Measurements from ENCODE around the gene AXIN2. TPM values are rescaled to one million over a fixed set of nuclear protein-coding genes. Genes with fewer than 3 reads are reported as not detected.

AXIN2 gene
- total RNA-seq, 1 experiment from 2014 or later, result 10.7 TPM

DNA sequence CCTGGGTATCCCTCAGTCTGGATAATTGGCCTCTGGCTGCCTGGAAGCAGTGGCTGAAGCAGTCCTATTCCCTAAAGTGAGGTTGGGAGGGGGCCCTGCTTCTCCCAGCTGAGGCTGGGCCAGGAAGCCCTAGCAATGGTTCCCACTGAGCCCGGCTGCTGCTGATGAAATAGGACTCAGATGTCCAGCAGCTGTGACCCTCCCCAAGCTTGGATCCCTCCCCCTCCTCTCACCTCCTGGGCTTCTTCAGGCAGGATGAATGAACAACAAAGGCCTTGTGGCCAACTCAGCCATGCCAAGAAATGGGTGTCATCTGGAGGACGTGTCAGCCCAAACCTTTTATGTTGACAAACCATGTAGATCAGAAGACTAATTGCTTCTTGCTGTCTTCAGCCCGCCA is 42.0 kb downstream of the AXIN2 start:
- ChIA-PET CTCF (no interaction called here), POLR2A (ENCODE audit: low non-redundant PET) (no interaction called here)
- BruUV-seq (replicated peaks), result no TSS peak
- no peak overlapping the region for H3K4me3 ChIP-seq (ENCODE audit: low read depth, low read length, poor library complexity, severe bottlenecking)
- intact Hi-C loops (cut with micrococcal nuclease; ENCODE audit: unreplicated experiment), result no loop called here
- no peak for DNase-seq (ENCODE audit: low spot score)
- TF ChIP-seq, protein P1, sequence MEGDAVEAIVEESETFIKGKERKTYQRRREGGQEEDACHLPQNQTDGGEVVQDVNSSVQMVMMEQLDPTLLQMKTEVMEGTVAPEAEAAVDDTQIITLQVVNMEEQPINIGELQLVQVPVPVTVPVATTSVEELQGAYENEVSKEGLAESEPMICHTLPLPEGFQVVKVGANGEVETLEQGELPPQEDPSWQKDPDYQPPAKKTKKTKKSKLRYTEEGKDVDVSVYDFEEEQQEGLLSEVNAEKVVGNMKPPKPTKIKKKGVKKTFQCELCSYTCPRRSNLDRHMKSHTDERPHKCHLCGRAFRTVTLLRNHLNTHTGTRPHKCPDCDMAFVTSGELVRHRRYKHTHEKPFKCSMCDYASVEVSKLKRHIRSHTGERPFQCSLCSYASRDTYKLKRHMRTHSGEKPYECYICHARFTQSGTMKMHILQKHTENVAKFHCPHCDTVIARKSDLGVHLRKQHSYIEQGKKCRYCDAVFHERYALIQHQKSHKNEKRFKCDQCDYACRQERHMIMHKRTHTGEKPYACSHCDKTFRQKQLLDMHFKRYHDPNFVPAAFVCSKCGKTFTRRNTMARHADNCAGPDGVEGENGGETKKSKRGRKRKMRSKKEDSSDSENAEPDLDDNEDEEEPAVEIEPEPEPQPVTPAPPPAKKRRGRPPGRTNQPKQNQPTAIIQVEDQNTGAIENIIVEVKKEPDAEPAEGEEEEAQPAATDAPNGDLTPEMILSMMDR (conservative IDR thresholded peaks at IDR 0.05; ENCODE audit: low read depth, low read length), result no peak
- TF ChIP-seq EZH2 (IDR thresholded peaks at IDR 0.05; ENCODE audit: borderline replicate concordance, low read depth, low read length, poor library complexity, severe bottlenecking), result no peak
- H3K27ac ChIP-seq (ENCODE audit: low read depth, low read length, poor library complexity, severe bottlenecking), result no peak overlapping the region
- H3K9me3 ChIP-seq (ENCODE audit: low read depth, low read length, poor library complexity, severe bottlenecking), result no peaks in the 10 kb centered on the region
- no peaks in the 10 kb centered on the region for H3K27me3 ChIP-seq (replicated peaks; ENCODE audit: insufficient read depth, low read depth, low read length, poor library complexity)
- no peaks in the 10 kb centered on the region for H3K36me3 ChIP-seq (ENCODE audit: insufficient read depth, low read length, poor library complexity, severe bottlenecking)
- peaks cover 6% of the 10 kb centered on the region for H3K4me1 ChIP-seq (ENCODE audit: insufficient read depth, low read length, poor library complexity, severe bottlenecking)

DNA sequence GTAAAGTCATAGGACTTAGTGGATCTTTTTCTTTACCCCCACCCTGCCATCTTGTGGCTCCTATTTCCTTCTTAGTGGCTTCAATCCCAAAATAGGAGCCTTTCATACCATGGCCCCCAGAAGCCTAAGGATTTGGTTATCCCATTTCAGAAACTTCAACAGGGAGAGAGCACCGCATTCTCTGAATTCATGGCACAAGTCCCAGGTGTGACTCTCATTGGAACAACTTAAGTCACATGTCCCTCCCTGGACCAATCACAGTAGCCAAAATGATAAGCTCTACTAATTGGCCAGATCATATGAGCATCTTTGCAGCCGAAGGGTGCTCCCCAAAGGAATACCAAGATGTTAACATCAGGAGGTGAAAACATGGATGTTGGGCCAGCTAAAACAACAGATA is 43.2 kb downstream of the AXIN2 start:
- TF ChIP-seq, protein P1 (conservative IDR thresholded peaks at IDR 0.05; ENCODE audit: low read depth, low read length), result no peak
- no peak for TF ChIP-seq EZH2 (IDR thresholded peaks at IDR 0.05; ENCODE audit: borderline replicate concordance, low read depth, low read length, poor library complexity, severe bottlenecking)
- Histone ChIP-seq H3K4me3 (ENCODE audit: low read depth, low read length, poor library complexity, severe bottlenecking) (no peak overlapping the region), H3K27me3 (replicated peaks; ENCODE audit: insufficient read depth, low read depth, low read length, poor library complexity) (no peaks in the 10 kb centered on the region), H3K27ac (ENCODE audit: low read depth, low read length, poor library complexity, severe bottlenecking) (no peak overlapping the region), H3K36me3 (ENCODE audit: insufficient read depth, low read length, poor library complexity, severe bottlenecking) (no peaks in the 10 kb centered on the region), H3K4me1 (ENCODE audit: insufficient read depth, low read length, poor library complexity, severe bottlenecking) (no peaks in the 10 kb centered on the region), H3K9me3 (ENCODE audit: low read depth, low read length, poor library complexity, severe bottlenecking) (no peaks in the 10 kb centered on the region)
- no TSS peak for BruUV-seq (replicated peaks)
- no peak for DNase-seq (ENCODE audit: low spot score)
- POLR2A ChIA-PET (ENCODE audit: low non-redundant PET), result no interaction called here
- intact Hi-C loops (cut with micrococcal nuclease; ENCODE audit: unreplicated experiment), result no loop called here
- CTCF ChIA-PET, result no interaction called here

DNA sequence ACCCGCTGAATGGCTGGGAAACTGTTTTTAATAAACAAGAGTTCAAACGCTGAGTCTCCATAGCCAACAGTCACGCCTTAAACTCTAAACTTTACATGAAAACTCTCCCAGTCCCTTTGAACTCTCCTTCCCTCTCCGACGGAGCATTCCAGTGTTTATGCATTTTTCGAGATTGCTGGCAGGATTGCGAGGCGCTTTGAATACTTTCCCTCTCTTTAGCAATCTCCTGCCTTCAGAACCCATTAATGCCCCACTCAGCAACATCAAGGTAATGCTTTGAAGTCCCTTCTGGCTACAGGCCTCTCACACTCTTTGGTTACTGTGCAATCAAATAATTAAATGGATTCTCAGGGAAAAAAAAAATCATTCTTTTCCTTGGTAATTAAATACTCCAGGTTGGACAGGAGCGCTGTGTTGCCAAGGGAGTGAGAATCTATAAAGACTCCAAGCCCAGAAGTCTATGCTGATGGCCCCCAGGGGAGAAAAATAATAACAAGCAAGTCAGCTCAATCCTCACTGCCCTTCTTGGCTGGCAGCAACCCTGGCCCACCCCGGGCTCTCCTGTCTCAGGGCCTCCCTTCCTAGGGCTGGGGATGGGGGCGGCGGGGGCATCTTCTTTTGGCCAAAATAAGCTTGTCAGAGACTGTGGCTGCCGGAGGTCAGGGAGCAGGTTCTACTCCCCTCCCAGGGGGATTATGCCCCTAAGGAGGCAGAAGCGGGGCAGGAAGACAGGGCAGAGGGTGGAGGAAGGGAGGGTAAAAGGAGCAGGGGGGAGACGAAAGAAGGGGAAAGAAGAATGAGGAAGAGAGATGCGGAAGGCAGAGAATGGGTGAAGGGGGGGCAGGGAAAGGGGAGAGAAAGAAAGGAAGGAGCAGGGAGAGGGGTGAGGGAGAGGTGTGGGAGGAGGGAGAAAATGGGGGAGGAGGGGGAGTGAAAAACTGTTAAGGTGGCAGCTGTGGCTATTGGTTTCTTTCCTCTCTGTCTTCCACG is 45.2 kb downstream of the AXIN2 start:
- POLR2A ChIA-PET (ENCODE audit: low non-redundant PET), result no interaction called here

More for the DNA sequence above, 45.2 kb downstream of the AXIN2 start:
- Histone ChIP-seq H3K4me3 (ENCODE audit: low read depth, low read length, poor library complexity, severe bottlenecking) (no peak overlapping the region), H3K27me3 (replicated peaks; ENCODE audit: insufficient read depth, low read depth, low read length, poor library complexity) (no peaks in the 10 kb centered on the region), H3K9me3 (ENCODE audit: low read depth, low read length, poor library complexity, severe bottlenecking) (no peaks in the 10 kb centered on the region), H3K36me3 (ENCODE audit: insufficient read depth, low read length, poor library complexity, severe bottlenecking) (no peaks in the 10 kb centered on the region), H3K4me1 (ENCODE audit: insufficient read depth, low read length, poor library complexity, severe bottlenecking) (no peaks in the 10 kb centered on the region), H3K27ac (ENCODE audit: low read depth, low read length, poor library complexity, severe bottlenecking) (no peak overlapping the region)
- TF ChIP-seq, protein P1 (conservative IDR thresholded peaks at IDR 0.05; ENCODE audit: low read depth, low read length), result no peak
- TF ChIP-seq EZH2 (IDR thresholded peaks at IDR 0.05; ENCODE audit: borderline replicate concordance, low read depth, low read length, poor library complexity, severe bottlenecking), result no peak
- no TSS peak for BruUV-seq (replicated peaks)
- CTCF ChIA-PET, result no interaction called here
- DNase-seq (ENCODE audit: low spot score), result no peak
- intact Hi-C loops (cut with micrococcal nuclease; ENCODE audit: unreplicated experiment), result no loop called here
